Peyer's patch (tissue), 4 donors: ENCODE results near the gene SYDE1.

Experiments used
- CTCF ChIP-seq, 6 experiments: fragments of 450-650 bp in 4 of 6; fragments of 200-600 bp in 2 of 6; sonication (generic) in 1 of 6; IDR thresholded peaks; one replicate each; pipeline ENCODE4 v1.5.1; 2017 to 2019; ENCODE audit warnings: antibody characterized with exemption in 6 of 6, mild to moderate bottlenecking in 3 of 6, moderate library complexity in 1 of 6
- POLR2A ChIP-seq, 2 donors: fragments of 450-650 bp; IDR thresholded peaks; one replicate each; pipeline ENCODE4 v1.5.1; 2017; ENCODE audit warnings: antibody characterized with exemption in 2 of 2, mild to moderate bottlenecking in 2 of 2, moderate library complexity in 2 of 2

- no peak for TF ChIP-seq CTCF (IDR thresholded peaks at IDR 0.05)
- TF ChIP-seq POLR2A (IDR thresholded peaks at IDR 0.05), result no peak
Measured at GRCh38 chr19:15114153-15114540, 6.9 kb downstream of the SYDE1 start.
